Measurements from ENCODE around the gene PTBP3. TPM values are rescaled to one million over a fixed set of nuclear protein-coding genes. Genes with fewer than 3 reads are reported as not detected.

The PTBP3 gene
- total and polyA plus RNA-seq, 2 of the 13 experiments (the other 11 are each of a cell fraction or from before 2014, with no cell fraction given) = 52.8 to 61.1 TPM

- ATAC-seq (no peak), DNase-seq (ENCODE audit: low spot score) (no peak), FAIRE-seq (no peak)
- no TSS peak for BruUV-seq (replicated peaks)
- Histone ChIP-seq H3K79me2 (ENCODE audit: insufficient read depth, low read length) (peaks cover 6% of the 10 kb centered on the region), H3K4me2 (ENCODE audit: low read depth, low read length) (no peak overlapping the region), H4K20me1 (ENCODE audit: insufficient read depth, low read length) (no peaks in the 10 kb centered on the region), H3K4me1 (ENCODE audit: insufficient read depth, low read length) (no peaks in the 10 kb centered on the region), H3K36me3 (replicated peaks in 1 of 2; ENCODE audit: control insufficient read depth in 1 of 2, insufficient read depth in 2 of 2, low read length in 2 of 2) (peaks cover 3 to 19% of the 10 kb centered on the region in 2 experiments; a peak in 3 of 5 replicates), H3K9me3 (ENCODE audit: low read length) (no peaks in the 10 kb centered on the region), H3K27me3 (ENCODE audit: control insufficient read depth in 1 of 2, insufficient read depth in 2 of 2, low read length in 2 of 2) (no peaks in the 10 kb centered on the region), H3K9ac (ENCODE audit: insufficient read depth, low read depth, low read length) (no peak overlapping the region), H3K27ac (ENCODE audit: extremely low read length, insufficient read depth, low read length) (no peak overlapping the region), H3K4me3 (replicated peaks in 1 of 3; ENCODE audit: insufficient read depth in 1 of 3, low read depth in 2 of 3, low read length in 3 of 3) (no peak overlapping the region), H2AFZ (ENCODE audit: low read length) (no peak overlapping the region)
- in situ Hi-C loops (cut with HindIII; ENCODE audit: extremely low pct_ligation_motif_present, low pct_unique_long_range_greater_than_20kb) (no loop called here), intact Hi-C loops (cut with micrococcal nuclease; ENCODE audit: unreplicated experiment) (no loop called here)
- TF ChIP-seq MEF2D (CRISPR knock-in tag; IDR thresholded peaks at IDR 0.05) (no peak), ZNF34 (CRISPR knock-in tag; IDR thresholded peaks at IDR 0.05; ENCODE audit: borderline replicate concordance) (no peak), MEIS2 (CRISPR knock-in tag; IDR thresholded peaks at IDR 0.05) (no peak), NAIF1 (CRISPR knock-in tag; IDR thresholded peaks at IDR 0.05; ENCODE audit: borderline replicate concordance) (no peak), CSRNP1 (CRISPR knock-in tag; IDR thresholded peaks at IDR 0.05) (no peak)
- 88% methylated on average over 2 of the region's 2 CpGs for WGBS (ENCODE audit: low lambda C conversion rate)
- CTCF ChIA-PET (ENCODE audit: low intra/inter-chr PET ratio, low total read pairs) = no interaction called here
- POLR2A ChIA-PET = no interaction called here
Measured at GRCh38 chr9:112241491-112241890, 91.9 kb downstream of the PTBP3 start.

GRCh38 chr9:112239708-112240107, 93.7 kb downstream of the PTBP3 start:
- Histone ChIP-seq H3K9ac (ENCODE audit: insufficient read depth, low read depth, low read length) (no peak overlapping the region), H3K4me1 (ENCODE audit: insufficient read depth, low read length) (0 out of 2 replicates have a peak, but pooled peaks cover under 1% of the 10 kb centered on the region), H3K4me2 (ENCODE audit: low read depth, low read length) (no peak overlapping the region), H3K36me3 (replicated peaks in 1 of 2; ENCODE audit: control insufficient read depth in 1 of 2, insufficient read depth in 2 of 2, low read length in 2 of 2) (peaks cover 0 to 12% of the 10 kb centered on the region in 2 experiments; a peak in 3 of 5 replicates), H3K9me3 (ENCODE audit: low read length) (no peaks in the 10 kb centered on the region), H3K27me3 (ENCODE audit: control insufficient read depth in 1 of 2, insufficient read depth in 2 of 2, low read length in 2 of 2) (no peaks in the 10 kb centered on the region), H3K79me2 (ENCODE audit: insufficient read depth, low read length) (peaks cover 2% of the 10 kb centered on the region), H4K20me1 (ENCODE audit: insufficient read depth, low read length) (no peaks in the 10 kb centered on the region), H3K4me3 (replicated peaks in 1 of 3; ENCODE audit: insufficient read depth in 1 of 3, low read depth in 2 of 3, low read length in 3 of 3) (no peak overlapping the region), H2AFZ (ENCODE audit: low read length) (no peak overlapping the region), H3K27ac (ENCODE audit: extremely low read length, insufficient read depth, low read length) (no peak overlapping the region)
- no TSS peak for BruUV-seq (replicated peaks)
- intact Hi-C loops (cut with micrococcal nuclease; ENCODE audit: unreplicated experiment) = no loop called here
- POLR2A ChIA-PET = no interaction called here
- in situ Hi-C loops (cut with HindIII; ENCODE audit: extremely low pct_ligation_motif_present, low pct_unique_long_range_greater_than_20kb) = no loop called here
- no peak for ATAC-seq
- WGBS (ENCODE audit: low lambda C conversion rate) = 93% methylated on average over 2 of the region's 2 CpGs
- no peak for DNase-seq (ENCODE audit: low spot score)
- TF ChIP-seq BORCS8-MEF2B (CRISPR knock-in tag; IDR thresholded peaks at IDR 0.05) (no peak), HNRNPK (IDR thresholded peaks at IDR 0.05; ENCODE audit: low read depth, low read length, poor library complexity, severe bottlenecking) (peak; percentile 95)
- CTCF ChIA-PET (ENCODE audit: low intra/inter-chr PET ratio, low total read pairs) = no interaction called here
- FAIRE-seq = no peak
